ENCODE measurements around the gene PDGFD.

PDGFD gene

GRCh38 chr11:104122836-104123235 lies 41.1 kb downstream of the PDGFD start:
- no peaks in the 10 kb centered on the region for H3K4me1 ChIP-seq (ENCODE audit: insufficient read depth, low read length)
- DNase-seq, result no peak
- no peak overlapping the region for H2AFZ ChIP-seq (ENCODE audit: low read depth, low read length)
- H4K20me1 ChIP-seq (ENCODE audit: insufficient read depth, low read length), result no peaks in the 10 kb centered on the region
- no peak overlapping the region for H3K9ac ChIP-seq (ENCODE audit: low read depth, low read length)
- no peaks in the 10 kb centered on the region for H3K36me3 ChIP-seq (ENCODE audit: insufficient read depth, low read length)
- no peak for ATAC-seq (ENCODE audit: insufficient read depth, low read depth)
- H3K27ac ChIP-seq (ENCODE audit: low read length), result no peak overlapping the region
- H3K4me3 ChIP-seq (ENCODE audit: low read depth in 1 of 2, low read length in 2 of 2), result no peak overlapping the region
- H3K27me3 ChIP-seq (ENCODE audit: insufficient read depth, low read length, poor library complexity), result no peaks in the 10 kb centered on the region
- no peaks in the 10 kb centered on the region for H3K9me3 ChIP-seq (ENCODE audit: insufficient read depth, low read length, severe bottlenecking)
- TF ChIP-seq CTCF (IDR thresholded peaks at IDR 0.05; ENCODE audit: borderline replicate concordance, extremely low read depth, low read length, poor library complexity, severe bottlenecking) (no peak), EZH2 (IDR thresholded peaks at IDR 0.05; ENCODE audit: borderline replicate concordance, low read depth, low read length, severe bottlenecking) (no peak)
- no peaks in the 10 kb centered on the region for H3K79me2 ChIP-seq (ENCODE audit: insufficient read depth, low read length)
- H3K4me2 ChIP-seq (ENCODE audit: insufficient read depth, low read length), result no peak overlapping the region

DNA sequence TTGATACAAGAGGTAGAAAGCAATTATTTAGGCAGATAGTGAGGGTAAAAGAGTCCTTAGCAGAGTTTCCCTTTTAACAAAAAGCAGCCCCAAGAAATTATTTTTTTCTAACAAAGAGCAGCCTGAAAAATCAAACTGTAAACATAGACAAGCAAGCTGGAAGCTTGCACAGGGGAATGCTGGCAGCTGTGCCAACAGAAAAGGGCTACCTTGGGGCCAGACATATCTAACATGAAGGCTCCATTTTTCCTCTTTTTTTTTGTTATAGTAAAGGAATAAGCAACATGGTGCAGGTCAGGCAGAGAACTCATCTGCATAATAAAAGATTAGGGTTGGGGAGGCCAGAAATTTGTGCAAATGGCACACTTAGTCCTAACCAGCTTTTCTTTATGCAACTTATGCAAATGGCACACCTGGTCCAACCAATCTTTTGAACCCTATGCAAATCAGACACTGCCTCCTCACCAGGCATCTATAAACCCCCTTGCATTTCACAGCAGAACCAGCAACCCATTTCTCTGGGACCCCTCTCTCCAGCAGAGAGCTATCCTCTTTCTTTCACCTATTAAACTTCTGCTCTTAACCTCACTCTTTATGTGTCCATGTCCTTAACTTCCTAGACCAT lies 41.8 kb downstream of the PDGFD start:
- Histone ChIP-seq H3K27ac (ENCODE audit: low read length) (no peak overlapping the region), H3K79me2 (ENCODE audit: insufficient read depth, low read length) (no peaks in the 10 kb centered on the region), H3K36me3 (ENCODE audit: insufficient read depth, low read length) (no peaks in the 10 kb centered on the region), H3K4me1 (ENCODE audit: insufficient read depth, low read length) (no peaks in the 10 kb centered on the region), H3K4me3 (ENCODE audit: low read depth in 1 of 2, low read length in 2 of 2) (no peak overlapping the region), H3K9me3 (ENCODE audit: insufficient read depth, low read length, severe bottlenecking) (no peaks in the 10 kb centered on the region), H2AFZ (ENCODE audit: low read depth, low read length) (no peak overlapping the region), H3K27me3 (ENCODE audit: insufficient read depth, low read length, poor library complexity) (no peaks in the 10 kb centered on the region), H4K20me1 (ENCODE audit: insufficient read depth, low read length) (no peaks in the 10 kb centered on the region), H3K9ac (ENCODE audit: low read depth, low read length) (no peak overlapping the region), H3K4me2 (ENCODE audit: insufficient read depth, low read length) (no peak overlapping the region)
- no peak for TF ChIP-seq CTCF (IDR thresholded peaks at IDR 0.05; ENCODE audit: borderline replicate concordance, extremely low read depth, low read length, poor library complexity, severe bottlenecking)
- TF ChIP-seq EZH2 (IDR thresholded peaks at IDR 0.05; ENCODE audit: borderline replicate concordance, low read depth, low read length, severe bottlenecking), result no peak
- DNase-seq (no peak), ATAC-seq (ENCODE audit: insufficient read depth, low read depth) (no peak)

GRCh38 chr11:104120493-104121137 lies 43.3 kb downstream of the PDGFD start:
- DNase-seq (no peak), ATAC-seq (ENCODE audit: insufficient read depth, low read depth) (no peak)
- Histone ChIP-seq H3K36me3 (ENCODE audit: insufficient read depth, low read length) (no peaks in the 10 kb centered on the region), H3K9ac (ENCODE audit: low read depth, low read length) (no peak overlapping the region), H3K4me1 (ENCODE audit: insufficient read depth, low read length) (no peaks in the 10 kb centered on the region), H3K27me3 (ENCODE audit: insufficient read depth, low read length, poor library complexity) (no peaks in the 10 kb centered on the region), H3K27ac (ENCODE audit: low read length) (no peak overlapping the region), H3K4me2 (ENCODE audit: insufficient read depth, low read length) (no peak overlapping the region), H3K79me2 (ENCODE audit: insufficient read depth, low read length) (no peaks in the 10 kb centered on the region), H2AFZ (ENCODE audit: low read depth, low read length) (no peak overlapping the region), H3K9me3 (ENCODE audit: insufficient read depth, low read length, severe bottlenecking) (no peaks in the 10 kb centered on the region), H3K4me3 (ENCODE audit: low read depth in 1 of 2, low read length in 2 of 2) (no peak overlapping the region), H4K20me1 (ENCODE audit: insufficient read depth, low read length) (no peaks in the 10 kb centered on the region)
- no peak for TF ChIP-seq EZH2 (IDR thresholded peaks at IDR 0.05; ENCODE audit: borderline replicate concordance, low read depth, low read length, severe bottlenecking)
- no peak for TF ChIP-seq CTCF (IDR thresholded peaks at IDR 0.05; ENCODE audit: borderline replicate concordance, extremely low read depth, low read length, poor library complexity, severe bottlenecking)
